A549 (cell line): Measurements from ENCODE around the gene SPINK2. TPM values are rescaled to one million over a fixed set of nuclear protein-coding genes. Genes with fewer than 3 reads are reported as not detected.

Source experiments
- ATAC-seq, 2 experiments: fragments of 200-7000 bp in 1 of 2; fragments of >200 bp in 1 of 2; cut with Nextera tagmentation in 1 of 2; cut with Tn5 transposase in 1 of 2; 3 replicates each; pipeline versions ENCODE4 v1.8.0 to v1.9.1; 2018 to 2020; ENCODE audit warnings: mild to moderate bottlenecking in 1 of 2, moderate library complexity in 1 of 2
- CTCF ChIA-PET: fragments of 300-600 bp; sonication (Branson Sonifier 250); formaldehyde crosslinking; extraction: SDS; loops from one replicate; lab custom pipeline; 2021; ENCODE audit warnings: antibody characterized with exemption, inconsistent platforms; lab: Yijun Ruan, JAX
- POLR2A ChIA-PET: fragments of 350-600 bp; formaldehyde crosslinking; extraction: SDS; loops from one replicate; lab custom pipeline; 2021; ENCODE audit warnings: antibody characterized with exemption, inconsistent platforms; lab: Yijun Ruan, JAX
- DNase-seq, 2 experiments: peaks; one replicate each; pipeline versions ENCODE4 v3.0.0 to v3.0.0-alpha.2; 2011 to 2016; ENCODE audit warnings: low read depth in 1 of 2, low spot score in 1 of 2
- FAIRE-seq: peaks from 2 replicates; lab custom pipeline; 2011; peaks lifted over from hg19 to GRCh38; lab: Jason Lieb, UNC
- H3K27ac ChIP-seq, 2 experiments: fragments of >200 bp; sonication (Bioruptor Twin); formaldehyde crosslinking; 3 replicates each; pipeline ENCODE4 v1.5.1; 2016 to 2017
- H3K4me1 ChIP-seq: fragments of >200 bp; sonication (Bioruptor Twin); formaldehyde crosslinking; 3 replicates; pipeline ENCODE4 v1.6.1; 2016
- H3K4me2 ChIP-seq: fragments of >200 bp; sonication (Bioruptor Twin); formaldehyde crosslinking; 3 replicates; pipeline ENCODE4 v1.6.1; 2016
- H3K4me3 ChIP-seq: fragments of >200 bp; sonication (Bioruptor Twin); formaldehyde crosslinking; 3 replicates; pipeline ENCODE4 v1.5.1; 2016
- H3K9me3 ChIP-seq: fragments of >200 bp; sonication (Bioruptor Twin); formaldehyde crosslinking; 3 replicates; pipeline ENCODE4 v1.6.1; 2016
- BHLHE40 ChIP-seq: IDR thresholded peaks from 2 replicates; pipeline ENCODE4 v1.6.1; 2012; ENCODE audit warnings: low read depth, low read length, inconsistent platforms
- CBX2 ChIP-seq: fragments of 200-600 bp; sonication (generic); IDR thresholded peaks from 2 replicates; pipeline ENCODE4 v1.6.1; 2016; ENCODE audit warnings: low read depth, mild to moderate bottlenecking, borderline replicate concordance
- CEBPB ChIP-seq, 2 experiments: fragments of >200 bp in 1 of 2; sonication (Bioruptor Twin) in 1 of 2; formaldehyde crosslinking in 1 of 2; IDR thresholded peaks; 2 replicates each; pipeline ENCODE4 v1.6.1; 2012 to 2016
- CHD2 ChIP-seq: fragments of 150-350 bp; IDR thresholded peaks from 2 replicates; pipeline ENCODE4 v1.6.1; 2014; ENCODE audit warnings: low read length; ENCODE audit not compliant: partially characterized antibody
- CHD4 ChIP-seq: fragments of 200-600 bp; sonication (generic); IDR thresholded peaks from 2 replicates; pipeline ENCODE4 v1.6.1; 2016; ENCODE audit warnings: antibody characterized with exemption, mild to moderate bottlenecking, borderline replicate concordance
- EHF ChIP-seq: fragments of 250-450 bp; sonication (Bioruptor Pico); IDR thresholded peaks from 2 replicates; pipeline ENCODE4 v1.5.0; 2020; ENCODE audit warnings: mild to moderate bottlenecking
- FOSB ChIP-seq: fragments of 250-450 bp; sonication (Bioruptor Pico); IDR thresholded peaks from 2 replicates; pipeline ENCODE4 v1.5.0; 2020; ENCODE audit warnings: mild to moderate bottlenecking, moderate library complexity
- FOXS1 ChIP-seq: fragments of 250-450 bp; sonication (Bioruptor Pico); IDR thresholded peaks from 2 replicates; pipeline ENCODE4 v1.5.0; 2020; ENCODE audit warnings: mild to moderate bottlenecking, moderate library complexity
- HDAC2 ChIP-seq: fragments of 200-600 bp; sonication (generic); IDR thresholded peaks from 2 replicates; pipeline ENCODE4 v1.6.1; 2016
- HEYL ChIP-seq: fragments of 250-450 bp; sonication (Bioruptor Pico); IDR thresholded peaks from 2 replicates; pipeline ENCODE4 v1.8.0; 2021; ENCODE audit warnings: mild to moderate bottlenecking, moderate library complexity
- HOXA7 ChIP-seq: fragments of 250-450 bp; sonication (Bioruptor Pico); IDR thresholded peaks from 2 replicates; pipeline ENCODE4 v1.5.0; 2020; ENCODE audit warnings: mild to moderate bottlenecking, moderate library complexity
- HOXB13 ChIP-seq: fragments of 250-450 bp; sonication (Bioruptor Pico); IDR thresholded peaks from 2 replicates; pipeline ENCODE4 v1.5.0; 2020; ENCODE audit warnings: low read depth, mild to moderate bottlenecking, moderate library complexity
- JUN ChIP-seq, 2 experiments: fragments of >200 bp; sonication (Bioruptor Twin); formaldehyde crosslinking; IDR thresholded peaks; 2 replicates in 1 of 2; 3 replicates in 1 of 2; pipeline ENCODE4 v1.6.1; 2016 to 2017
- JUNB ChIP-seq: fragments of >200 bp; sonication (Bioruptor Twin); formaldehyde crosslinking; IDR thresholded peaks from 2 replicates; pipeline ENCODE4 v1.6.1; 2016
- MYC ChIP-seq: IDR thresholded peaks from 2 replicates; pipeline ENCODE4 v1.6.1; 2012; ENCODE audit warnings: mild to moderate bottlenecking, inconsistent platforms, low read length, improper control_type of control experiment, borderline replicate concordance
- NPAS2 ChIP-seq: fragments of 250-450 bp; sonication (Bioruptor Pico); IDR thresholded peaks from 2 replicates; pipeline ENCODE4 v1.8.0; 2022; ENCODE audit warnings: mild to moderate bottlenecking, moderate library complexity, borderline replicate concordance
- NR3C1 ChIP-seq: fragments of >200 bp; sonication (Bioruptor Twin); formaldehyde crosslinking; IDR thresholded peaks from 3 replicates; pipeline ENCODE4 v1.6.1; 2017
- POLR2A ChIP-seq: IDR thresholded peaks from 2 replicates; pipeline ENCODE4 v1.6.1; 2012; ENCODE audit warnings: mild to moderate bottlenecking, low read length
- POLR2AphosphoS2 ChIP-seq: conservative IDR thresholded peaks from 2 replicates; pipeline ENCODE4 v1.6.1; 2012; ENCODE audit warnings: low read length, improper control_type of control experiment, inconsistent platforms
- RCOR1 ChIP-seq: fragments of 150-350 bp; IDR thresholded peaks from 2 replicates; pipeline ENCODE4 v1.6.1; 2014; ENCODE audit warnings: antibody characterized with exemption, low read length, low read depth
- RFX5 ChIP-seq: fragments of 450-650 bp; IDR thresholded peaks from 2 replicates; pipeline ENCODE4 v1.7.1; 2014; ENCODE audit warnings: antibody characterized with exemption, mild to moderate bottlenecking, moderate library complexity
- SMC3 ChIP-seq: fragments of >200 bp; sonication (Bioruptor Twin); formaldehyde crosslinking; IDR thresholded peaks from 3 replicates; pipeline ENCODE4 v1.6.1; 2018; ENCODE audit warnings: inconsistent platforms
- SREBF2 ChIP-seq: fragments of 450-650 bp; IDR thresholded peaks from 2 replicates; pipeline ENCODE4 v1.6.1; 2014; ENCODE audit warnings: mild to moderate bottlenecking, moderate library complexity
- TP53 ChIP-seq: fragments of 250-450 bp; sonication (Bioruptor Pico); IDR thresholded peaks from 2 replicates; pipeline ENCODE4 v1.5.0; 2021; ENCODE audit warnings: mild to moderate bottlenecking, moderate library complexity
- ZFP36 ChIP-seq: fragments of 450-650 bp; IDR thresholded peaks from 2 replicates; pipeline ENCODE4 v1.6.1; 2014; ENCODE audit warnings: borderline replicate concordance; ENCODE audit not compliant: partially characterized antibody
- ZSCAN20 ChIP-seq: fragments of 250-450 bp; sonication (Bioruptor Pico); IDR thresholded peaks from 2 replicates; pipeline ENCODE4 v1.8.0; 2022; ENCODE audit warnings: mild to moderate bottlenecking, moderate library complexity
- WGBS: methylation state at CpG from one replicate; pipeline ENCODE4 v1.1.6; 2017; ENCODE audit errors: missing lambda C conversion rate; 5-methylcytosine and 5-hydroxymethylcytosine counted together
- polyA plus RNA-seq, 4 experiments: library from polyadenylated mRNA; depleted of rRNA in 3 of 4; stranded (reverse); fragments of >200 nt; fragmentation: RNase III in 1 of 4; extraction: RNeasy Plus Mini Kit Qiagen cat#74134 plus additional on column Dnase treatment in 1 of 4; gene quantifications; 2 replicates in 3 of 4; 3 replicates in 1 of 4; pipeline ENCODE4 v1.2.3, GENCODE V29; 2011 to 2017
- TF ChIP-seq, protein P1 (sequence below): fragments of 150-350 bp; IDR thresholded peaks from 2 replicates; pipeline ENCODE4 v1.6.1; 2014; ENCODE audit warnings: low read depth, mild to moderate bottlenecking, low read length
- TF ChIP-seq, protein P2 (sequence below): IDR thresholded peaks from 2 replicates; pipeline ENCODE4 v1.6.1; 2012
- TF ChIP-seq, protein P3 (sequence below): IDR thresholded peaks from 2 replicates; pipeline ENCODE4 v1.6.1; 2012

SPINK2 gene
- polyA plus RNA-seq, 2 of the 4 experiments (the other 2 are of a cell fraction) = not detected

DNA sequence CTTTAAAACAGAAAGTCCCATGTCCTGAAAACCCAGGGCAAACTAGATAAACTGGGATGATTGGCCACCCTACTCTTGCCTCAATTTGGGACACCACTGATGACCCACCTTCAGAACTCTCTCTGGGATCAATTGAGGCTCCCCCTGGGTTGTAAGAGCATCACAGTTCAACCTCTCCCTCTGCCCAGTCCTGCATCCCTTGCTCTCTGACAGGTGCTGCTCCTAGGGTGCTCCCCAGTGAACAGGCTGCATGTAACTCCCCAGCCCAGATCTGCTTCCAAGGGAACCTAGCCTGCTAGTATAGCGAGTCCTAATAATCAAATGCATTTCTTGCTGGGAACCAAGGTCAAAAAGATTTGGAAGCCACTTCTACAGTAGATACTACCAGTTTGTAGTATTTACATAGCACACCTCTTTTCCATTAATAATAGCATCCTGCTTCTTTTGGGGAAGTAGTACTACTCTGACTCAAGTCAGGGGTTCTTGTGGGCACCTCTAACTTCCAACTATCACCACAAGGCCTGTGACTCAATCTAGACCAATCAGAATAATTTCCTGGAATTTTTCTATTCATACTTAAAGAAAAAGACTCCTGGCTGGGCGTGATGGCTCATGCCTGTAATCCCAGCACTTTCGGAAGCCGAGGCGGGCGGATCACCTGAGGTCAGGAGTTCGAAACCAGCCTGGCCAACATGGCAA, 42.1 kb upstream of the SPINK2 start:
- ChIA-PET CTCF (no interaction called here), POLR2A (no interaction called here)
- WGBS = 75% methylated on average over 7 of the region's 7 CpGs
- no peak for FAIRE-seq
- Histone ChIP-seq H3K4me3 (no peak overlapping the region), H3K4me2 (no peak overlapping the region), H3K9me3 (no peaks in the 10 kb centered on the region), H3K4me1 (no peaks in the 10 kb centered on the region), H3K27ac (no peak overlapping the region)
- no peak for DNase-seq
- TF ChIP-seq HEYL (no peak), ZSCAN20 (CRISPR knock-in tag) (no peak), SREBF2 (no peak), RCOR1 (no peak), ZFP36 (no peak), POLR2AphosphoS2 (no peak), HDAC2 (no peak), TP53 (CRISPR knock-in tag) (no peak), CEBPB (IDR thresholded peaks at IDR 0.05) (no peak), NR3C1 (no peak), RFX5 (no peak), CHD4 (no peak), HOXB13 (CRISPR knock-in tag) (no peak)
- TF ChIP-seq, protein P1, sequence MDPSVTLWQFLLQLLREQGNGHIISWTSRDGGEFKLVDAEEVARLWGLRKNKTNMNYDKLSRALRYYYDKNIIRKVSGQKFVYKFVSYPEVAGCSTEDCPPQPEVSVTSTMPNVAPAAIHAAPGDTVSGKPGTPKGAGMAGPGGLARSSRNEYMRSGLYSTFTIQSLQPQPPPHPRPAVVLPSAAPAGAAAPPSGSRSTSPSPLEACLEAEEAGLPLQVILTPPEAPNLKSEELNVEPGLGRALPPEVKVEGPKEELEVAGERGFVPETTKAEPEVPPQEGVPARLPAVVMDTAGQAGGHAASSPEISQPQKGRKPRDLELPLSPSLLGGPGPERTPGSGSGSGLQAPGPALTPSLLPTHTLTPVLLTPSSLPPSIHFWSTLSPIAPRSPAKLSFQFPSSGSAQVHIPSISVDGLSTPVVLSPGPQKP = no peak
- TF ChIP-seq, protein P2, sequence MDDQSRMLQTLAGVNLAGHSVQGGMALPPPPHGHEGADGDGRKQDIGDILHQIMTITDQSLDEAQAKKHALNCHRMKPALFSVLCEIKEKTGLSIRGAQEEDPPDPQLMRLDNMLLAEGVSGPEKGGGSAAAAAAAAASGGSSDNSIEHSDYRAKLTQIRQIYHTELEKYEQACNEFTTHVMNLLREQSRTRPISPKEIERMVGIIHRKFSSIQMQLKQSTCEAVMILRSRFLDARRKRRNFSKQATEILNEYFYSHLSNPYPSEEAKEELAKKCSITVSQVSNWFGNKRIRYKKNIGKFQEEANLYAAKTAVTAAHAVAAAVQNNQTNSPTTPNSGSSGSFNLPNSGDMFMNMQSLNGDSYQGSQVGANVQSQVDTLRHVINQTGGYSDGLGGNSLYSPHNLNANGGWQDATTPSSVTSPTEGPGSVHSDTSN = no peak
- no peak for ATAC-seq

DNA sequence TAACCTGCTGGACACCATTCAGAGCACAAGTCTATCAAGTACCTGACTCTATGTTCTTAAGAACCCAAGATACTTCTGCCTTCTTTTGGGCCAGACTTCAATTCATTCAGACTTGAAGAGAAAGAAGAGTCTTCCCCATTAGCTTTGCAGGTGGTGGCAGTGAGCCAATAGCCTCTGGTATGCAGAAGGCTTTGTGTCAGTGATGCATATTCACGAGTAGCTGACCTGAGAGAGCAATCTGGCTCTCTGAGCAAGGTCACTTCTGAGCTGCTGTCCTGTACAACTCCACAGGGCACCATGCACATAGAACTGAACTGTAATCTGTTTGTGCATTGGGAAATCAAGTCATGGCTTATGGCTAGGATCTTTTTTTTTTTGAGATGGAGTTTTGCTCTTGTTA, 39.9 kb upstream of the SPINK2 start:
- ChIA-PET CTCF (interaction anchor here (0.6 kb wide), 1 partner anchor 29 kb away, joined by 6 read pairs; no protein-coding TSS in a partner anchor), POLR2A (no interaction called here)
- no peak overlapping the region for H3K4me2 ChIP-seq
- TF ChIP-seq EHF (CRISPR knock-in tag) = no peak
- TF ChIP-seq MYC = no peak
- TF ChIP-seq RFX5 = no peak
- TF ChIP-seq HOXA7 (CRISPR knock-in tag) = no peak
- TF ChIP-seq FOXS1 (CRISPR knock-in tag) = no peak
- TF ChIP-seq POLR2A = no peak
- TF ChIP-seq BHLHE40 = no peak
- no peak for TF ChIP-seq FOSB (CRISPR knock-in tag)
- TF ChIP-seq JUNB = no peak
- no peak for TF ChIP-seq SMC3
- no peak for TF ChIP-seq CBX2
- no peak for TF ChIP-seq CHD2
- TF ChIP-seq NPAS2 = no peak
- TF ChIP-seq, protein P3, sequence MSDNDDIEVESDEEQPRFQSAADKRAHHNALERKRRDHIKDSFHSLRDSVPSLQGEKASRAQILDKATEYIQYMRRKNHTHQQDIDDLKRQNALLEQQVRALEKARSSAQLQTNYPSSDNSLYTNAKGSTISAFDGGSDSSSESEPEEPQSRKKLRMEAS = no peak
- no peak for TF ChIP-seq TP53 (CRISPR knock-in tag)
- TF ChIP-seq, protein P1 = no peak
- no peak for TF ChIP-seq CEBPB (IDR thresholded peaks at IDR 0.05)
- TF ChIP-seq JUN (IDR thresholded peaks at IDR 0.05) = no peak
- H3K9me3 ChIP-seq = no peaks in the 10 kb centered on the region
- WGBS = 10% methylated on average over 1 of the region's 1 CpG
- H3K4me1 ChIP-seq = no peaks in the 10 kb centered on the region
- ATAC-seq (no peak), FAIRE-seq (no peak), DNase-seq (no peak)
- no peak overlapping the region for H3K4me3 ChIP-seq
- no peak overlapping the region for H3K27ac ChIP-seq
